GM21367 (cell line): ENCODE results near the gene UCP3.
A peak's percentile ranks its signal among the peaks of the same experiment; 100 is the strongest.
"Not testable (repeated sequence)": the region's sequence is repeated elsewhere in the genome, so short reads cannot be mapped to it uniquely, and the experiment has no call there.

Experiments
- ATAC-seq: cut with Tn5 transposase; IDR thresholded peaks from one replicate; pipeline ENCODE4 v1.9.1; 2021; ENCODE audit not compliant: unreplicated experiment

The UCP3 gene

DNA sequence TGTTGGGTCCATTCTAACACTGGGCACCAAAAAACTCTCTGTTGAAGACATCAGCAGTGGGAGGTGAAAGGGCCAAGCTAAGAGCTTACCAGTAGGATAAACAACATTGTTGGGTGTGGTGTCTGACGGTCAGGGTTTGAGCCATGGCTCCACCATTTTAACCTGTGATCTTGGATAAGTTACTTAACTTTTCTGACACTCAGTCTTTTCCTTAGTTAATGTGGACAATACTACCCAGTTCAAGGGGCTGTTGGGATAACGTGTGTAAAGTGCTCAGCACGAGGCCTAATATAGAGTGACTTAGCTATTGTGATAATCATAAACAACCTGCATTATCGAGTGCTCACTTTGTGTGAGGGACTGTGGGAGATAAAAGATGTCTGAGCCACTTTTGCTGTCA is 6.1 kb downstream of the UCP3 start:
- ATAC-seq = no peak

DNA sequence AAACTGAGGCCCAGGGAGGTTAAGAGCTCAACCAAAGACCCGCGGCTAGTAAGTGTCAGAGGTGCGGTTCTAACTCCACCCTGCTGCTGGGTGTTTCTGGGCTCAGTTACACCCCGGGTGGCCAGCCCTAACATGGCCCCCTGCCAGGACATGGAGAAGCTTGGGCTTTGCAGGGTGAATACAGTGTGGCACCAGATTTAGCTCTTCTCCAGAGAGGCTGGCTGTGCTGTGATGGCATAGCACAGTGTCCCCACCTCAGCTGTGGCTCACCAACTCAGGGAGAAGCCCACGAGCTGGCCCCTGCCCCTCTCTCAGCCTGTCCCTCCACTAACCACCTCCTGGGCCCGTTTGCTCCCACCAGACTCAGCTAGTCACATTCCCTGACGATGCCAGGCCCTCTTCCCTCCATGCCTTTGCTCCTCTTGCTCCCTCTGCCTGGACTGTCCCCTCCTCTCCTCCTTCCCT is 7.0 kb downstream of the UCP3 start:
- ATAC-seq = no peak

DNA sequence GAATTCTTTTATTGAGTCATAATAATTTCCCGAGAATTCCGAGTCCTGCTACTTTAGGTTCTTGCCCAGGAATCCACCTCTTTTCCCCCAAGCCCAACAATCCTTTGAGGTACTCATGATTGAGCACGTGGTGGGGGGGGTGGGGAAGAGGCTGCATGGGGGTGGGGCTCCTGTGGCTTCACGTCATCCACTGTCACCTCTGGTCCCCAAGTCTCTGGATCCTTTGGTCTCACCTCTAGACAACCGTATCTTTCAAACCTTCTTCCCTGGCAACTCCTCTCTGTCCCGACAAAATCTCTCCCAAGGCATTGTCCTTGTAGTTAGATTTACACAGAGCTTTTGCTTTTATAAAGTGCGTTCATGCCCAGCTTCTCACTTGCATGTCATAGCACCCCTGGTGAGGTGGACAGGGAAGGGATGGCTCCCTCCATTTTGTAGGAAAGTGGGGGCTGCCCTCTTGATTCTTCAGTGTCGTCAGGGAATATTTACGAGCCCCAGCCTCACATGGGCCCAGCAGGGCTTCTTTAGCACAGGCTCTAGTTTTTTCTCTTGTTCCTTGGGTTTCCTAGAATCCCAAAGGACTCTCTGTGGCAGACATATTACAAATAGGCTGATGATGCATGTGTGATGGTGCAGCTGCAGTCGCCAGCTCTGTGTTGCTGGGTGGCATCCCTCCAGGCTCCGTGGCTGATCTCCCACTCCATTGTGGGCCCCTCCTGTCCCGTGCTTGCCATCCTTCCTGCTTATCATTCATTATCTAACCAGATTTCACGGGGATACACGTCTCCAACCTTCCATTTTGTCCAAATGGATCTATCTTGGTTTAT is 8.4 kb downstream of the UCP3 start:
- ATAC-seq = no peak

DNA sequence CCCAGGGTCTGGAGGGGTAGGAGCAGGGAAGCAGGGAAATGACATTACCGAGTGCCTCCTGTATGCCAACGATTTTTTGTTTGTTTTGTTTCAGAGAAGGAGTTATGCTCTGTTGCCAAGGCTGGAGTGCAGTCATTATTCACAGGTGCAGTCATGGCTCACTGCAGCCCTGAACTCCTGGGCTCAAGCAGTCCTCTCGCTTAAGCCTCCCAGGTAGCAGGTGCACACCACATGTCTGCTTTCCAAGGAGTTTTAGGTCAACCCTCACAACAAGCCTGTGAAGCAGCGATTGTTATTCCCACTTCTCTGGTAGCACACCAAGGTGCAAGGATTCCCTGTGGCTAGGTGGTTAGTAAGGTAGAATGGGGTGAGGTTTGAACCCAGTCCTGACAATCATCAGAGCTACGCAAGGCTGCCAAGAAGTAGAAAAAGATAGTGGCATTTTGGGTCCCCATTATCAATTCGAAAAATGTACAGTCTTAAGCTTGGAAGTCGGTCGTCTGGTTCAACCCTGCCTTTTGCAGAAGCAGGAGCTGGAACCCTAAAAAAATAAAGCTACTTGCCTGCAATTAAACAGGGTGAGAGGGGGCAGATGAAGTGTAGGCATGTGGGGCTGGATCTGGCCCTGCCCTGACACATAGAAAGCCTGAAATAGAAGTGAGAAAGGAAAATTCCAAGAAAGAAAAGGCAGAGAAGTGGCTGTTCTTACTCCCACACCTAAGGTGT is 9.1 kb downstream of the UCP3 start:
- ATAC-seq = no peak

DNA sequence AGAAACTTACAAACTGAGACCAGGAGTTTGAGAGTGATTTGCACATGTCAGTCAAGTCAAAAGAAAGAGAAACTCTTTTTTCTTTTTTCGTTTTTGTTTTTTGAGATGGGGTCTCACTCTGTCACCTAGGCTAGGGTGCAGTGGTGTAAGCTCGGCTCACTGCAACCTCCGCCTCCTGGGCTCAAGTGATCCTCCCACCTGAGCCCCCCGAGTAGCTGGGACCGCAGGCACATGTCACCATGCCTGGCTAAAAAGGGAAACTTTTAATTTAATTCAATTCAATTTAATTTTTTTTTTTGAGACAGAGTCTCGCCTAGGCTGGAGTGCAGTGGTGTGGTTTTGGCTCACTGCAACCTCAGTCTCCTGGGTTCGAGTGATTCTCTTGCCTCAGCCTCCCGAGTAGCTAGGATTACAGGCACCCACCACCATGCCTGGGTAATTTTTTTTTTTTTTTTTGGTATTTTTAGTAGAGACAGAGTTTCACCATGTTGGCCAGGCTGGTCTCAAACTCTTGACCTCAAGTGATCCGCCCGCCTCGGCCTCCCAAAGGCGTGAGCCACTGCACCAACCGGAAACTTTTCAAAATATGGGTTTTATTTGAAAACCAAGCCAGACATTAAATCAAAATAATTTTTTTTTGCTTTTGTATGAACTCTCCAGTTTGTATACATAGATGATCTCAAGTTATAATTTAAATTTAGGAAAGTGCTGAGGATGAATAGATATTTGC is 9.9 kb downstream of the UCP3 start:
- ATAC-seq = no peak

DNA sequence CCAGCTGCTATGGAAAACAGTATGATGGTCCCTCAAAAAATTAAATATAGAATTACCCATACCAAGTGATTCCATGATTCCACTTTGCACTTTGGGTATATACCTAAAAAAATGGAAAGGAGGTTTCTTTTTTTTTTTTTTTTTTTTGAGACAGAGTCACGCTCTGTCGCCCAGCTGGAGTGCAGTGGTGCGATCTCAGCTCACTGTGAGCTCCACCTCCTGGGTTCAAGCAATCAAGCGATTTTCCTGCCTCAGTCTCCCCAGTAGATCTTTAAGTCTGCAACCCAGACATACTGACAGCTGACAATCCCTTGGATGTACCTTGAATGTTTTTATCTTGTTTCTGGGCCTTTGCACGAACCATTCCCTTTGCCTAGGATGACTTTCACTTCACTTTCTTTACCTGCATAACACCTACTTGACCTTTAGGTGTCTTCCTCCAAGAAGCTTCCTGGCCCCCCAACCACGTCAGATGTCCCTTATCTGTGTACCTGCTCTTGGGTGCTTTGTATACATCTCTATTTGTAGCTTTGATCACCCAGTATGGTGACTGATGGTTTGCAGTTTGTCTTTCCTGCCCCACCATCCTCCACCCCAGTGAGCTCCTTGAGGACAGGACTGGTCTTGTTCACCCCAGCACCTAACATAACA is 11.6 kb downstream of the UCP3 start:
- ATAC-seq = no peak

DNA sequence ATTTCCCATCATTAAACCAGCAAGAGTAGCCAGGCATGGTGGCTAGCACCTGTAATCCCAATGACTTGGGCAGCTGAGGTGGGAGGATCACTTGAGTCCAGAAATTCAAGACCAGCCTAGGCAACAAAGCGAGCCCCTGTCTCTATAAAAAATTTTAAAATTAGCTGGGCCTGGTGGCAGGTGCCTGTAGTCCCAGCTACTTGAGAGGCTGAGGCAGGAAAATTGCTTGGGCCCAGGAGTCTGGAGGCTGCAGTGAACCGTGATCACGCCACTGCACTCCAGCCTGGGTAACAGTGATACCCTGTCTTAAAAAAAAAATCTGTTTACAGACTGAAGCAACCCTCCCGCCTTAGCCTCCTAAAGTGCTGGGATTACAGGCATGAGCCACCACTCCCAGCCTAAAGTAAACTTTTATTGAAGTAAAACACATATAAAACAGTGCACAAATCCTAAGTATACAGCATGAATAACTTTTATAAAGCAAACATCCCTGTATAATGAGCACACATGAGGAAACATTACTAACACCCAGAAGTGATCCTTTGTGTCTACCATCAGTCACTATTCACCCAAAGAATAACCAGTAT is 12.6 kb downstream of the UCP3 start:
- ATAC-seq = peak; percentile 5

DNA sequence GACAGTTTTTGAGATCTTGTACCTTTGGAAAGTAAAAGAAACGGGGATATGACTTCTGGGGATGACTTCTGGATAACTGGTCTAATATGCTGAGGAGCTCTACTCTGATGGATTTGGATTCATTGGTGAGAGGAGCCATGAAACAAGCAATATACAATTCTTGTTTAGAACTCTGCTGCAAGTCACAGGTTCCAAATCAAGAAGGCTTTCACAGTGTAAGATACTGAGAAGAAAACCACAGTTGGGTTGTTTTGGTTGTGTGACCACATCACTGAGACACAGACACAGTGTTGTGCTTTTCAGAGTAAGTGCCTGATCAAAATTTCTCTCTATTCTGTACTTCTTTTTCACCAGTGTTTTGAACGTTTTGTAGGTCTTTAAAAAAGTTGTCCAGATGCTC is 13.2 kb downstream of the UCP3 start:
- ATAC-seq = peak; percentile 45

DNA sequence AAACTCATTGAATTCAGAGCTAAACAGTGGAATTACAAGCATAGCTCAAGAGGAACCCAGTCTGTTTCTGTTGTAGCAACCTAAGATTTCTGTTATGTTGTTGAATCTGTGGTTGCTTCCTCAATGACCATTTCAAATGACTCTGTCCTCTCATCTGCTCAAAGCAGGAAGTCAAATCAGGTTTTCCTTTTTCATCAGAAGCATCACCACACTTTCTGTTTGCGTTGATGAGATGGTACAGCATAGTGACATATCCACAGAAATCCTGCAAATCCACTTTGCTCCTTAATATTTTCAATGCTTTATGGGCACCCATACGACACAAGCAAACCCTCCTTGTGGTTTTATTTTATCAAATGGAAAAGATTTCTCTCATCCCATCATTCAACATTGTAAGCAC is 13.6 kb downstream of the UCP3 start:
- ATAC-seq = no peak

DNA sequence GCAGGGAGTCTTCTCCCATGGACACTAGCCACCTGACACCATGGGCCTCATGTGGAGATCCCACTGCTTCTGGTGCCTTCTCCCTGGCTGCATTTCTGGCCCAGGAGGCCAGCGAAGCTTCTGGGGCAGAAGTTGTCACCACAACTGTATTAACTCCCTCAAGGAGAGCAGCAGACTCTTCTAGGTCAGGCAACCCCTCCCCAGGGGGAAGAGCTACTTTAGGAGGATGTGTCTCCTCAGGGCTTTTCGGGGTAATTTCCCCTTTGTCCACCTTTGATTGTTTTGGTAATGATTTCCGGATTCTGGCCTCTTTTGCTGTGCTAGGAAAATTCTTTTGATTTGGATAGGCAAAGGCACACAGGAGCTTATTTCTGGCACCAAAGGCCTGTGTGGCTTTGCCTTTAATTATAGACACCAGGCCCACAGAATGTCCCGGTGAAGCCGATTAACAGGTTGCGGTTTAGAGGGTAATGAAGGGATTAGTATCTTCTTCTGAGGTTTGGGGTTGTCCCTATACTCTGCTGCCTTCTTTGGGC is 17.3 kb downstream of the UCP3 start:
- ATAC-seq = no peak

DNA sequence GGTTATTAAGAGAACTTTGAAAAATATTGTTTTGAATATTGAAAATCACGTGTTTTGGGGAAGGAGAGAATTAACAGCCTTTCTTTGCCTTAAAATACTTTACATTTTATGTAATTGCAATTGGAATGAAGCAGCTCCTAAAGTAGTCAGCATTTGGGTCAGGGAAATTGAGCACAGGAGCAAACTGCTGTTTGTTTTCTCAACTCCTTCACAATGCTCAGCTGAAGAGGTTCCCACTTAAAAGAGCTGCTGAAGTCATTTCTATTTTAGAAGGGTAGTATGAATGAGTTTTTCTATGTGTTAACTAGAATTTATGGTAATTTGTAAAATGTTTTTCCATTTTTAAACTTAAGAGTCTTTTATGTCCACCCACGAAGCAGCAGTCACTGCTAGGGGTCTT is 18.2 kb downstream of the UCP3 start:
- no peak for ATAC-seq

DNA sequence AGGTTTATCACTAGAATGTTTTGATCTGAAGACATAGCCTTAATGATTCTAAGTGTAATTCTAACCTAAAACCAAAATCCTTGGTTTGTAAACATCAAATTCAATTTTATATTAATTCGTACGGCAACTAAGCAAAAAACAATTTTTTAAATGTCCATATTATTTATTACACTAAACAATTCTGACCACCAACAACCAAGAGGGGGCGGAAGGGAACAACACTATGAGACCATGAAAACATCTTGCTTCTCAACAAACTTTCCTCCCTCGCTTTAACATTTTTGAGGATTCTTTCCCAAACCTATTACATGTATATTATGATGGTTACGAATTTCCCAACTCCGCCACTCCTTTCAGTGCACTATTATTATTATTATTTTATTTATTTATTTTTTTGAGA is 19.7 kb downstream of the UCP3 start:
- no peak for ATAC-seq

DNA sequence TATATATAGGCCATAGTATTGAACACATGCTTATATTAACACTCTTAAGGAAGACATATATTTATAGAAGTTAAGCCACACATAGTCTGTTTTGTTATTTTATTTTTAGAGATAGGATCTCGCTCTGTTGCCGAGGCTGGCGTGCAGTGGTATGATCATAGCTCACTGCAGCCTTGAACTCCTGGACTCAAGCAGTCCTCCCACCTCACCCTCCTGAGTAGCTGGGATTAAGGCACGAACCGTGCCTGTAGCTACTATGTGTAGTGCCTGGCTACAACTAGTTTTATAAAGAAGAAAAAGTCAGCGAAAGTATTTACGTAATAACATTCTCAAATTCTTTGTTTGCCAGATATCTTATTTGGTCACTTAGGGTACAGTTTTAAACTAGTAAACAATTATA is 20.7 kb downstream of the UCP3 start:
- no peak for ATAC-seq

DNA sequence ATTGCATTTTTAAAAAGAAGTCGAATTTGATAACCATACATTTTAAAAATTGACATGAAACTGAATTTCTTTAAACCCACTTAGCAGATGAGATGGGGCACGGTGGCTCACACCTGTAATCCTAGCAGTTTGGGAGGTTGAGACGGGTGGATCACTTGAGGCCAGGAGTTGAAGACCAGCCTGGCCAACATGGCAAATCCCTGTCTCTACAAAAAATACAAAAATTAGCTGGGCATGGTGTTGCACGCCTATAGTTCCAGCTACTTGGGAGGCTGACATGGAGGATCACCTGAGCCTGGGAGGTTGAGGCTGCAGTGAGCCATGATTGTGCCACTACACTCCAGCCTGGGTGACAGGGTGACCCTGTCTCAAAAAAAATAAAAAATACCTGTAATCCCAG is 23.2 kb downstream of the UCP3 start:
- ATAC-seq = not testable (repeated sequence)

DNA sequence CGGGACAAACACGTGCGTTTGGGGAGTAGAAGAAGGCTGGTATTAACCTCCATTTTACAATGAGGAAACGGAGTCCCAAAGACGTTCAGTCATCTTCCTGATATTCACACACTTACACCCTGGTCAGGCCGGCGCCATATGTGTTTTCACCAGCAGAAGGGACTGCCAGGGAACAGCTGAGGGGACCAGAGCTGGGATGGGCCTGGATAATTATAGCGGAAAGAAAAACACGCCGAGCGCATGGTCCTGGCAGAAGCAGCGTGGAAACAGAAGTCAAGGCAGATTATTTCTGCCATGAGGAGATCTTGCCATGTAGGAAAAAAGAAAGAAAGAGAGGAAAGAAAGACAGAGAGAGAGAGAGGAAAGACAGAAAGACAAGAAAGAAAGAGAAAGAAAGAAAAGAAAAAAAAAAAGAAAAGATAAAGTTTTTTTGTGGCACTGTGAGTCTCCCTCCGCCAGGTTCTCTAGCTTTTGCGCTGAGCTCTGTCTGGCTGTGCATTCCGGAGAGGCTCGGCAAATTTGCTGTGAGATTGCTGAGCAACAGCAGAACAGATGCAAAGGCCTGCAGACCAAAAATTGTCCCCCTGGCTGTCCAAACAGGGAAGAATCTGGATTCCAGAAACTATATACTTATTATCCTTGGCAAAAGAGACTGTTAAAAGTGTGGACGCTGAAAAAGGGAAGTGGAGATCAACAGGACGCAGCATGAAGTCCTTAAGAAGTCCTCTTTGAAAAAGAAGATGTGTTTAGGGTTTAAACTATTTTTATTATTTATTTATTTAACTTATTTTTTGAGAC is 24.9 kb downstream of the UCP3 start:
- no peak for ATAC-seq

DNA sequence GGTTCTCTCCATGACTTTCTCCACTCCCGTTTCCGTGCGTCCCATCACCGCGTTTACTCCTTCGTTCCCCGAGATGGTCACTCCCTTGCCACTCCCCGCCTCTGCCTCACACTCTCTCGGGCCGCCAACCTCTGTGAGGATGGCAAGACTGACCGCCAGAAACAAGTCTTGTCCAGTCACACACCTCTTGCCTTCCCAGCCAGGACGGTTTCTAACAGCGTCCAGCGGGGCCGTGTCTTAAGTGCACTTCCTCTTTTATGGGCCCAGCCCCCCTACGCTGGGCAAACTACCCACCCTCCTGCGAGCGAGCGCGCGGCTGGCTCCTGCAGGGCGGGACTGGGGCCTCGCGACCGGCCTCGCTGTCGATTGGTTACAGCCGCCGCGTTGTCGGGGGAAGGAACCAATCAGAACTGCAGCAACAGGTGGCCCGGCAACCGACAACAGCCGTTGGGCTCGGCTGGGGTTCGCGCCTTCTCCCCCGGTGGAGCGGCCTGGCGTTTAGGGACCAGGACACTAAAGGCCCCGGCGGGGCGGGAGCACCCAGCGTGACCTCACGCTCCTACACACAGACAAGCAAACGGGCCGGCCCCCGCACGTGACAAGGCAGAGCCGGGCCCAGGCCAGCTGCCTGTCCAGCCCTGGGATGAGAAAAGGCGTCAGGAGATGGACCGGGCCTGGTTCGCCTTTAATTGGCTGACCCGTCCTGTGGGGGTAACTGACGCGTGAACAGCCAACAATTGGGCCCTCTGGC is 25.7 kb downstream of the UCP3 start:
- peak; percentile 45 for ATAC-seq

DNA sequence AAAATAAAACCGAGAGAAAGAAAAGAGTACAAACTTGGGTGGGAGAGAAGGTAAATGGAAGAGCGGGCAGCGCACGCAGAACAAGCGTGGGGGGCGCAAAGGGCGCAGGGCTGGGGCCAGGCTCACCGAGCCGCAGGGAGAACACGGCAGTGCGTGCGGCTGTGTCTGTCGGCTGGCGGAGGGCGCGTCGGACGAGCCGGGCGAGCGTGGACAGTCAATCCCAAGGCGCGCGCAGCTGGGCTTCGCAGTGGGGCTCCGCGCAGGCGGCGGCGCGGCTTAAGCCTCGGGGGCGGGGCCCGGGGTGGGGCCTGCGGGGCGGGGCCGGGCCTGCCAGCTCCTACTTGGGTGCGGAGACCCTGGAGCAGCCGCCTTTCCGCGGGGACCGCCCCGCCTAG is 26.3 kb downstream of the UCP3 start, which contains the start of gene UCP2:
Gene UCP2 (minus strand): TSS at position 249 of the 395 bp plus-strand sequence. CDS start 4,465 bp downstream, outside the sequence.
- ATAC-seq = peak; percentile 43

DNA sequence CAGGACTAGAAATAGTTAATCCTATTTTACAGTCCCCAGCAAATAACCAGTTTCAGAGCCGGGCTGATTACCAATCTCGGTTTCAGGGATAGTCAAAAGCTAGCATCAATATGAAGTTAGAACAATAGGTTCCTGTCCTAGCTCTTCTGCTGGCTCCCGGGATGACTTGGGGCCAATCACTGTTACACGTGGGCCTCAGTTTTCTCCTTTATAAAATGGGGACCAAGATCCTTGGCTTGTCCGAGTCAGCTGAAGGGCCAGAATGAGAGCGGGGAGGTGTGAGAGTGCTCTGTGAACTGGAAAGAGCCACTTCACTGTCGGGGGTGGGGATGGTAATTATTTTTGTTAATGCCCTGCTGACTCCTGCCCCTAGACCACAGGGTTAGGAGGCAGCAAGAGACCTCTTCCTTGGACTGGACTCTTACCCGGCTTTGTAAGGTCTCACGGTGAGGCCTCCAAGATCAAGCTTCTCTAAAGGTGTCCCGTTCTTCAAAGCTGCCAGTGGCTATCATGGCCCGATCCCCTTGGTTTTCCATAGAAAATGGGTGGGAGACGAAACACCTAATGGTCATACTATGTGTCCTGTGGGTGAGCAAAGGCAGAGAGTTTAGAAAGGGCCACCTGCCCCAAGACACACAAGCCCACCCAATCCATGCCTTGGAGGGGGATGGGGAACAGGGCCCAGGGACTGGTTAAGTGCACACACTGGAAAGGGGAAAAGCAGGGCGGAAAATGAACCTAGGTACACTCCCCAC is 27.7 kb downstream of the UCP3 start:
- ATAC-seq = no peak
